H1 (cell line): ENCODE data around the gene FLRT2. TPM values are rescaled to one million over a fixed set of nuclear protein-coding genes. Genes with fewer than 3 reads are reported as not detected.

Experiments used
- CTCF ChIA-PET: fragments of 300-600 bp; sonication (Branson Sonifier 250); formaldehyde crosslinking; loops from one replicate; lab custom pipeline; 2021; ENCODE audit not compliant: partially characterized antibody; lab: Charles Lee
- POLR2A ChIA-PET: fragments of 300-600 bp; sonication (Branson Sonifier 250); formaldehyde crosslinking; loops from one replicate; lab custom pipeline; 2021; ENCODE audit warnings: inconsistent platforms; ENCODE audit not compliant: partially characterized antibody; lab: Charles Lee
- DNase-seq, 2 experiments: peaks; one replicate each; pipeline versions ENCODE4 v3.0.0 to v3.0.0-alpha.2; 2010 to 2022; ENCODE audit warnings: low spot score in 2 of 2, low read depth in 1 of 2, mixed read lengths in 1 of 2
- FAIRE-seq: peaks from 2 replicates; lab custom pipeline; 2011; peaks lifted over from hg19 to GRCh38; lab: Jason Lieb, UNC
- H2AFZ ChIP-seq: 2 replicates; pipeline ENCODE4 v1.8.1; 2012; ENCODE audit warnings: low read length, inconsistent platforms
- H2AK5ac ChIP-seq: 2 replicates; pipeline ENCODE4 v1.6.1; 2013; ENCODE audit warnings: low read depth, low read length
- H2BK120ac ChIP-seq: replicated peaks from 2 replicates; pipeline ENCODE3; 2013; ENCODE audit warnings: low read depth, low read length, inconsistent platforms
- H2BK12ac ChIP-seq: 2 replicates; pipeline ENCODE4 v1.6.1; 2013; ENCODE audit warnings: low read depth, low read length
- H2BK15ac ChIP-seq: 2 replicates; pipeline ENCODE4 v1.6.1; 2013; ENCODE audit warnings: low read length
- H2BK20ac ChIP-seq: 2 replicates; pipeline ENCODE4 v1.6.1; 2013; ENCODE audit warnings: low read length
- H2BK5ac ChIP-seq: 2 replicates; pipeline ENCODE4 v1.6.1; 2013; ENCODE audit warnings: low read depth, low read length
- H3K14ac ChIP-seq: 2 replicates; pipeline ENCODE4 v1.6.1; 2013; ENCODE audit warnings: inconsistent platforms; ENCODE audit not compliant: insufficient read length
- H3K18ac ChIP-seq: 2 replicates; pipeline ENCODE4 v1.6.1; 2013; ENCODE audit warnings: low read length; ENCODE audit errors: extremely low read depth
- H3K23ac ChIP-seq: 2 replicates; pipeline ENCODE4 v1.6.1; 2013; ENCODE audit warnings: inconsistent platforms; ENCODE audit not compliant: insufficient read length
- H3K23me2 ChIP-seq: 2 replicates; pipeline ENCODE4 v1.6.1; 2013; ENCODE audit warnings: low read depth, low read length
- H3K27ac ChIP-seq: 2 replicates; pipeline ENCODE4 v1.6.1; 2011; ENCODE audit warnings: low read depth, low read length, inconsistent platforms
- H3K27me3 ChIP-seq, 4 experiments: replicated peaks in 1 of 4; 1 replicate in 1 of 4; 2 replicates in 3 of 4; pipeline versions ENCODE4 v1.6.1 to v1.8.1; 2011 to 2013; ENCODE audit warnings: low read length in 3 of 4, mild to moderate bottlenecking in 3 of 4, inconsistent platforms in 2 of 4, mixed read lengths in 2 of 4, moderate library complexity in 1 of 4; ENCODE audit not compliant: control insufficient read depth in 3 of 4, insufficient read depth in 3 of 4; ENCODE audit errors: extremely low read depth in 1 of 4
- H3K36me3 ChIP-seq, 4 experiments: 2 replicates each; pipeline versions ENCODE4 v1.6.1 to v1.8.1; 2011 to 2013; ENCODE audit warnings: mild to moderate bottlenecking in 4 of 4, low read length in 3 of 4, moderate library complexity in 2 of 4, control low read depth in 1 of 4, inconsistent platforms in 1 of 4; ENCODE audit not compliant: insufficient read depth in 4 of 4, control insufficient read depth in 2 of 4
- H3K4ac ChIP-seq: replicated peaks from 2 replicates; pipeline ENCODE3; 2013; ENCODE audit warnings: low read length, low read depth, mixed read lengths, inconsistent platforms; ENCODE audit not compliant: insufficient read length
- H3K4me1 ChIP-seq, 4 experiments: replicated peaks in 1 of 4; 1 replicate in 1 of 4; 2 replicates in 3 of 4; pipeline versions ENCODE4 v1.6.1 to v1.8.1; 2011 to 2013; ENCODE audit warnings: low read length in 3 of 4, inconsistent platforms in 2 of 4, mixed read lengths in 1 of 4; ENCODE audit not compliant: insufficient read depth in 4 of 4, control insufficient read depth in 3 of 4
- H3K4me2 ChIP-seq, 2 experiments: 2 replicates each; pipeline versions ENCODE4 v1.6.1 to v1.8.1; 2011 to 2013; ENCODE audit warnings: low read depth in 2 of 2, low read length in 2 of 2, control low read depth in 1 of 2, inconsistent platforms in 1 of 2, mild to moderate bottlenecking in 1 of 2; ENCODE audit not compliant: insufficient read depth in 1 of 2
- H3K4me3 ChIP-seq, 4 experiments: fragments of 200-600, 300-600 bp in 1 of 4; sonication (generic), shearing (Covaris generic), sonication (Bioruptor Twin) in 1 of 4; 2 replicates each; pipeline versions ENCODE4 v1.5.1 to v1.8.1; 2011 to 2016; ENCODE audit warnings: low read length in 4 of 4, low read depth in 3 of 4, control low read depth in 2 of 4, inconsistent platforms in 2 of 4, mild to moderate bottlenecking in 2 of 4, mixed read lengths in 1 of 4, moderate library complexity in 1 of 4; ENCODE audit not compliant: insufficient read depth in 2 of 4; ENCODE audit errors: extremely low read depth in 1 of 4
- H3K56ac ChIP-seq: replicated peaks from 2 replicates; pipeline ENCODE3; 2013; ENCODE audit warnings: low read depth, mild to moderate bottlenecking, mixed read lengths, low read length, inconsistent platforms; ENCODE audit not compliant: insufficient read length
- H3K79me1 ChIP-seq: 2 replicates; pipeline ENCODE4 v1.6.1; 2013; ENCODE audit warnings: low read depth, low read length, control low read depth
- H3K79me2 ChIP-seq, 2 experiments: 2 replicates each; pipeline versions ENCODE4 v1.6.1 to v1.8.1; 2012 to 2013; ENCODE audit warnings: low read length in 2 of 2, mild to moderate bottlenecking in 2 of 2, inconsistent platforms in 1 of 2; ENCODE audit not compliant: insufficient read depth in 2 of 2, control insufficient read depth in 1 of 2
- H3K9ac ChIP-seq, 4 experiments: replicated peaks in 1 of 4; 1 replicate in 1 of 4; 2 replicates in 3 of 4; pipeline versions ENCODE4 v1.6.1 to v1.8.1; 2011 to 2013; ENCODE audit warnings: low read depth in 3 of 4, low read length in 3 of 4, control low read depth in 2 of 4, mild to moderate bottlenecking in 2 of 4, moderate library complexity in 2 of 4, inconsistent platforms in 1 of 4; ENCODE audit errors: extremely low read depth in 1 of 4
- H3K9me3 ChIP-seq, 2 experiments: 2 replicates each; pipeline versions ENCODE4 v1.6.1 to v1.8.1; 2012 to 2013; ENCODE audit warnings: mild to moderate bottlenecking in 2 of 2, moderate library complexity in 2 of 2, control low read depth in 1 of 2, inconsistent platforms in 1 of 2, low read depth in 1 of 2, low read length in 1 of 2, mixed read lengths in 1 of 2; ENCODE audit not compliant: insufficient read depth in 2 of 2
- H4K20me1 ChIP-seq, 2 experiments: replicated peaks in 1 of 2; 2 replicates each; pipeline versions ENCODE3 to v1.8.1; 2011 to 2013; ENCODE audit warnings: inconsistent platforms in 2 of 2, low read length in 2 of 2, mild to moderate bottlenecking in 1 of 2; ENCODE audit not compliant: insufficient read depth in 2 of 2, control insufficient read depth in 1 of 2
- H4K5ac ChIP-seq: 2 replicates; pipeline ENCODE4 v1.6.1; 2013; ENCODE audit warnings: low read length, low read depth, mixed read lengths, inconsistent platforms; ENCODE audit not compliant: insufficient read length
- H4K8ac ChIP-seq: 2 replicates; pipeline ENCODE4 v1.8.0; 2013; ENCODE audit warnings: mild to moderate bottlenecking, moderate library complexity, low read length, inconsistent platforms; ENCODE audit not compliant: insufficient read depth; ENCODE audit errors: extremely low read depth
- H4K91ac ChIP-seq: replicated peaks from 2 replicates; pipeline ENCODE3; 2013; ENCODE audit warnings: low read length, mixed read lengths, inconsistent platforms; ENCODE audit not compliant: insufficient read length
- CHD1 ChIP-seq: IDR thresholded peaks from 2 replicates; pipeline ENCODE4 v1.6.1; 2012; ENCODE audit warnings: low read depth, low read length, improper control_type of control experiment
- GTF2F1 ChIP-seq: IDR thresholded peaks from 2 replicates; pipeline ENCODE4 v1.6.1; 2012; ENCODE audit warnings: low read depth, low read length, improper control_type of control experiment, borderline replicate concordance
- SIN3A ChIP-seq, 2 experiments: IDR thresholded peaks in 1 of 2; conservative IDR thresholded peaks in 1 of 2; 2 replicates each; pipeline ENCODE4 v1.6.1; 2011 to 2012; ENCODE audit warnings: low read length in 2 of 2, improper control_type of control experiment in 1 of 2, low read depth in 1 of 2, mild to moderate bottlenecking in 1 of 2
- TAF7 ChIP-seq: optimal IDR thresholded peaks from 2 replicates; pipeline ENCODE3; 2011; ENCODE audit warnings: low read depth, mild to moderate bottlenecking, inconsistent platforms, low read length, moderate library complexity, borderline replicate concordance
- YY1 ChIP-seq: IDR thresholded peaks from 2 replicates; pipeline ENCODE4 v1.6.1; 2011; ENCODE audit warnings: low read depth, mild to moderate bottlenecking, low read length
- WGBS, 2 experiments: shearing (Covaris generic) in 1 of 2; methylation state at CpG; one replicate each; pipeline versions ENCODE4 v1.1.6 to v1.1.7; 2013 to 2015; ENCODE audit warnings: low lambda C conversion rate in 2 of 2, mixed read lengths in 2 of 2, inconsistent platforms in 1 of 2, low coverage in 1 of 2, missing lambda C conversion rate in 1 of 2; ENCODE audit not compliant: insufficient replicate concordance in 2 of 2, insufficient coverage in 1 of 2, insufficient read length in 1 of 2; ENCODE audit errors: extremely low coverage in 1 of 2, missing lambda C conversion rate in 1 of 2; 5-methylcytosine and 5-hydroxymethylcytosine counted together
- polyA plus RNA-seq, 7 experiments: library from polyadenylated mRNA; depleted of rRNA in 3 of 7; stranded (reverse) in 5 of 7; unstranded in 2 of 7; fragments of >200 nt in 5 of 7; fragments of 200-250 nt in 2 of 7; gene quantifications; 1 replicate in 5 of 7; 2 replicates in 1 of 7; 4 replicates in 1 of 7; pipeline versions ENCODE4 v1.2.1 to v1.2.3, GENCODE V29; 2011 to 2013; ENCODE audit warnings: missing spikeins in 2 of 7, mixed read lengths in 2 of 7
- total RNA-seq: library from RNA; stranded (reverse); fragmentation: NEBNext Ultra II Directional; extraction: Animal tissue kit (Norgen Biotek cat#: 25700); gene quantifications from 2 replicates; pipeline ENCODE4 v1.2.1, GENCODE V29; 2021

The FLRT2 gene
- total and polyA plus RNA-seq, 2 of the 8 experiments (the other 6 are each of a cell fraction or from before 2014, with no cell fraction given): 2.4 to 6.9 TPM

- no peak overlapping the region; a peak in 1 of 7 replicates for H3K9ac ChIP-seq
- H2AK5ac ChIP-seq: no peak overlapping the region
- no peak overlapping the region; the same call in 1 of the 2 replicates for H2BK12ac ChIP-seq
- peak overlapping the region; percentile 2; the same call in 1 of the 2 replicates for H3K18ac ChIP-seq
- H3K23me2 ChIP-seq: peaks cover 46% of the 10 kb centered on the region
- no peak overlapping the region for H3K23ac ChIP-seq
- no peaks in the 10 kb centered on the region for H3K36me3 ChIP-seq
- no peak overlapping the region for H4K91ac ChIP-seq
- H2AFZ ChIP-seq: 0 out of 2 replicates have a peak overlapping the region, but pooled peaks have one; percentile 52
- H4K20me1 ChIP-seq: peaks cover 2 to 3% of the 10 kb centered on the region in 2 experiments
- FAIRE-seq: no peak
- ChIA-PET CTCF (interaction anchor here (1.7 to 2.8 kb wide), 2 partner anchors 79 to 81 kb away, joined by 6 to 11 read pairs; no protein-coding TSS in a partner anchor), POLR2A (interaction anchor here (2.1 kb wide), 1 partner anchor 11 kb away, joined by 7 read pairs; no protein-coding TSS in a partner anchor)
- 2% methylated on average over 12 of the region's 12 CpGs; no CpG with 5 or more reads in 1 of the 2 experiments for WGBS, 2 experiments
- H2BK20ac ChIP-seq: no peak overlapping the region
- peak overlapping the region; percentile 62 to 76 (median 68); a peak in 7 of 8 replicates for H3K4me3 ChIP-seq
- TF ChIP-seq YY1 (peak; percentile 61), GTF2F1 (no peak), SIN3A (conservative IDR thresholded peaks at IDR 0.05 in 1 of 2, IDR thresholded peaks at IDR 0.05 in 1 of 2; ENCODE audit: low read depth in 1 of 2, low read length in 2 of 2) (no peak), CHD1 (0 out of 2 replicates have a peak, but pooled peaks have one; percentile 17), TAF7 (no peak)
- no peak overlapping the region for H4K8ac ChIP-seq
- no peaks in the 10 kb centered on the region for H3K9me3 ChIP-seq
- no peak overlapping the region for H3K27ac ChIP-seq
- no peak for DNase-seq
- H4K5ac ChIP-seq: no peak overlapping the region
- H2BK15ac ChIP-seq: no peak overlapping the region
- H2BK5ac ChIP-seq: no peak overlapping the region
- no peak overlapping the region for H3K56ac ChIP-seq
- peak overlapping the region; percentile 94 to 99 for H3K4me2 ChIP-seq
- peaks cover 27 to 66% (median 54%) of the 10 kb centered on the region in 4 experiments for H3K27me3 ChIP-seq
- no peak overlapping the region for H2BK120ac ChIP-seq
- H3K4me1 ChIP-seq: peaks cover 6 to 37% (median 16%) of the 10 kb centered on the region in 4 experiments
- H3K79me2 ChIP-seq: no peaks in the 10 kb centered on the region
- no peak overlapping the region for H3K4ac ChIP-seq
- H3K79me1 ChIP-seq: no peaks in the 10 kb centered on the region
- H3K14ac ChIP-seq: no peak overlapping the region
Measured at GRCh38 chr14:85532374-85533022, 2.6 kb downstream of the FLRT2 start.
